Thyroid gland (tissue), 4 donors: ENCODE results near the gene NUP214. TPM values are rescaled to one million over a fixed set of nuclear protein-coding genes. Genes with fewer than 3 reads are reported as not detected.

Experiments used
- DNase-seq, 2 donors: peaks; one replicate each; pipeline ENCODE4 v3.0.0-alpha.2; 2019
- H3K27ac ChIP-seq, 3 donors: fragments of 200-600 bp; sonication (generic); 1 replicate in 2 of 3; 2 replicates in 1 of 3; pipeline ENCODE4 v1.5.1; 2016 to 2019; ENCODE audit warnings: mild to moderate bottlenecking in 1 of 3, moderate library complexity in 1 of 3
- H3K27me3 ChIP-seq: fragments of 200-600 bp; sonication (generic); one replicate; pipeline ENCODE4 v1.5.1; 2019
- H3K36me3 ChIP-seq, 2 donors: fragments of 200-600 bp; sonication (generic); one replicate each; pipeline ENCODE4 v1.5.1; 2016 to 2019
- H3K4me1 ChIP-seq, 2 donors: fragments of 200-600 bp; sonication (generic); one replicate each; pipeline ENCODE4 v1.5.1; 2017 to 2019
- H3K4me3 ChIP-seq, 3 donors: fragments of 200-600 bp; sonication (generic); replicated peaks in 1 of 3; 1 replicate in 2 of 3; 2 replicates in 1 of 3; pipeline ENCODE4 v1.5.1; 2016; ENCODE audit warnings: mild to moderate bottlenecking in 1 of 3
- H3K9me3 ChIP-seq: fragments of 200-600 bp; sonication (generic); one replicate; pipeline ENCODE4 v1.5.1; 2017
- POLR2A ChIP-seq, 2 donors: fragments of 450-650 bp; IDR thresholded peaks; one replicate each; pipeline ENCODE4 v1.6.1; 2017; ENCODE audit warnings: antibody characterized with exemption in 2 of 2, mild to moderate bottlenecking in 2 of 2, moderate library complexity in 1 of 2
- WGBS, 2 donors: methylation state at CpG; one replicate each; pipeline ENCODE4 v1.1.5; 2017; 5-methylcytosine and 5-hydroxymethylcytosine counted together
- intact Hi-C: fragments of 100-400 bp; cut with DNase I; formaldehyde crosslinking; loops from one replicate; pipeline ENCODE4 v1.15.1; 2023
- total RNA-seq, 4 donors: library from RNA; depleted of rRNA; stranded (reverse); fragments of >200 nt; gene quantifications; one replicate each; pipeline ENCODE4 v1.2.3, GENCODE V29; 2016
- TF ChIP-seq, protein P1 (sequence below), 6 experiments: fragments of 200-600 bp in 3 of 6; fragments of 450-650 bp in 3 of 6; sonication (generic) in 3 of 6; IDR thresholded peaks; one replicate each; pipeline ENCODE4 v1.5.1; 2016 to 2019; ENCODE audit warnings: antibody characterized with exemption in 6 of 6, mild to moderate bottlenecking in 2 of 6, inconsistent platforms in 1 of 6, moderate library complexity in 1 of 6

NUP214 gene
- total RNA-seq, 4 donors from 2014 or later = 27.3 to 59.2 (median 46.6) TPM

DNA sequence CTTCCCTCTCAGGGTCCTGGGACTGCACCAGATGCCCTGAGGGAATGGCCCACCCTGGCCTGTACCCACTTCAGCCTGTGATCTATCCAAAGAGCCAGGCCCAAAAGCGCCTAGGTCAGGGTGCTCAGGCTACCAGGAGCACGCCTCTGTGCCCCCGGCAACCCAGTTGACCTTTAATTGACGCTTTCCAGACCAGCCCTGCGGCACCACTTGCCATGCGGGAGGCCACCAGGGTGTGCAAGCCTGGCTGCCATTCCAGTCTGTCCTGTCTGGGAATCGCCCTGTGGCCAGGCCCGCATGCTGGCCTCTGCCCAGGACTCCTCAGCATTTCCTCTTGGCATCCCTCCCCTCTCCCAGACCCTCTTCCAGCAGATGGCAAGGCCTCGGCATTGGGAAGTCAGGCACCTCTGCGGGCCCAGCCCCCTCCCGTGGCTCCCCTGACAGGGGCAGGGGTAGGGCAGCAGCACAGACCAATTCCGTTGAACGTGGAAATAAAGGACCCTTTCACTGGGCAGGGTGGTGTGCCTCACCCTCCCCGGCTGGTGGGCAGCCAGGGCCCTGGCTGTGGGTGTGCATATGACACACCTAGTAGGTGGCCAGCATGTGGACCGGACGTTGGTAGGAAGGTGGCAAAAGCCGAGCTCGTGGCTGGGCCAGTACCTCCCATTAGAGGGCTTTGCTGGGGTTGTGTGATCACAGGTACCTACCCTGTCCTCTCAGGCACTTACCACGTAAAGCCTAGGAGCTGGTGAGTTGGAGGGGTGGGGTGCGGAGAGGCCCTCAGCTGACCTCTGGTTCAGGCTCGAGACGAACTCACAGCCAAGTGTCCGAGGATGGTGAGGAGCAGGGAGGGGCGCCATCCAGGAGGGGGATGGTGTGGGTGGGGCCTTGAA lies 32.6 kb upstream of the NUP214 start:
- no peaks in the 10 kb centered on the region for H3K36me3 ChIP-seq
- 85 to 86% methylated on average over 12 to 24 of the region's 24 CpGs for WGBS, 2 donors
- TF ChIP-seq, protein P1, sequence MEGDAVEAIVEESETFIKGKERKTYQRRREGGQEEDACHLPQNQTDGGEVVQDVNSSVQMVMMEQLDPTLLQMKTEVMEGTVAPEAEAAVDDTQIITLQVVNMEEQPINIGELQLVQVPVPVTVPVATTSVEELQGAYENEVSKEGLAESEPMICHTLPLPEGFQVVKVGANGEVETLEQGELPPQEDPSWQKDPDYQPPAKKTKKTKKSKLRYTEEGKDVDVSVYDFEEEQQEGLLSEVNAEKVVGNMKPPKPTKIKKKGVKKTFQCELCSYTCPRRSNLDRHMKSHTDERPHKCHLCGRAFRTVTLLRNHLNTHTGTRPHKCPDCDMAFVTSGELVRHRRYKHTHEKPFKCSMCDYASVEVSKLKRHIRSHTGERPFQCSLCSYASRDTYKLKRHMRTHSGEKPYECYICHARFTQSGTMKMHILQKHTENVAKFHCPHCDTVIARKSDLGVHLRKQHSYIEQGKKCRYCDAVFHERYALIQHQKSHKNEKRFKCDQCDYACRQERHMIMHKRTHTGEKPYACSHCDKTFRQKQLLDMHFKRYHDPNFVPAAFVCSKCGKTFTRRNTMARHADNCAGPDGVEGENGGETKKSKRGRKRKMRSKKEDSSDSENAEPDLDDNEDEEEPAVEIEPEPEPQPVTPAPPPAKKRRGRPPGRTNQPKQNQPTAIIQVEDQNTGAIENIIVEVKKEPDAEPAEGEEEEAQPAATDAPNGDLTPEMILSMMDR (IDR thresholded peaks at IDR 0.05) = no peak
- TF ChIP-seq POLR2A (IDR thresholded peaks at IDR 0.05) = no peak
- H3K4me3 ChIP-seq = no peak overlapping the region
- no peaks in the 10 kb centered on the region for H3K9me3 ChIP-seq
- H3K27me3 ChIP-seq = no peaks in the 10 kb centered on the region
- no peak overlapping the region for H3K27ac ChIP-seq
- peaks cover 10 to 12% of the 10 kb centered on the region in 2 donors for H3K4me1 ChIP-seq
- DNase-seq = no peak
- intact Hi-C loops = no loop called here

DNA sequence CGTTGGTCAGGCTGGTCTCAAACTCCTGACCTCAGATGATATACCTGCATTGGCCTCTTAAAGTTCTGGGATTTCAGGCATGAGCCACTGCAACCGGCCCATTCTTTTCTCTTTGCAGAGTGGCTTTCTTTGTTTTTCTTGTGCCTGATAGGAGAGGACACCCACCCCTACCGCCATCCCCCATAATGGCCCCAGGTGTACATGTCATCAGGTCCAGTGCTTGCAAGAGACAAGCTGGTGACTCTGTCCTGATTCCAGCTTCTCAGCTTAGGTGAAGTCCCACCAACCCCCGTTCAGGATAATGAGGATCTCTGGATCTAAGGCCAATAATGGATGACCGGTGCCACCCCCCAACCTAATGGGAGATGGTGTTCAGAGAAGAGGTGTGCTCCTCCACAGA lies 31.4 kb upstream of the NUP214 start:
- no peak overlapping the region for H3K27ac ChIP-seq

DNA sequence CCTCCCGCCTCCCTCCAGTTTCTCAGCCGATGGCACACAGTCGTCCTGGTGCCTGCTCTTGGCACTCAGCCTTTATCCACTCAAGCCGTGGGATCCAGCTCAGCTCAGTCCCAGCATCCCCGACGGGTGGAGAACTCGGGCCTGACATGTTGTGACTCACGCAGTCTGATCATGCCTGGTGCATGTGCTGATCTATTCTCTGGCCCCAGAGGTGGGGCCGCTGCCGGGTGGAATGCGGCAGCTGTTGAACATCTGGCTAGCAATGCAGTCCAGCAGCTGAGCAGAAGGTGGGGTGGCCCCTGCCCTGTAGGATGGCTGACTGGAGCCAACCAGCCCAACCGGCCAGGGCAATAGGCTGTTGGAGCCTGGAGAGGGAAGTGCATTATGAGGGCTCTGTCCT lies 30.8 kb upstream of the NUP214 start:
- TF ChIP-seq, protein P1 (IDR thresholded peaks at IDR 0.05) = no peak
- no peak for TF ChIP-seq POLR2A (IDR thresholded peaks at IDR 0.05)

More for the DNA sequence above, 31.4 kb upstream of the NUP214 start:
- TF ChIP-seq, protein P1 (IDR thresholded peaks at IDR 0.05) = no peak
- TF ChIP-seq POLR2A (IDR thresholded peaks at IDR 0.05) = no peak
- Histone ChIP-seq H3K4me1 (peaks cover 22 to 24% of the 10 kb centered on the region in 2 donors), H3K27me3 (no peaks in the 10 kb centered on the region), H3K9me3 (no peaks in the 10 kb centered on the region), H3K36me3 (no peaks in the 10 kb centered on the region), H3K4me3 (no peak overlapping the region)
- intact Hi-C loops = no loop called here
- WGBS, 2 donors = 89 to 91% methylated on average over 5 of the region's 5 CpGs
- no peak for DNase-seq

DNA sequence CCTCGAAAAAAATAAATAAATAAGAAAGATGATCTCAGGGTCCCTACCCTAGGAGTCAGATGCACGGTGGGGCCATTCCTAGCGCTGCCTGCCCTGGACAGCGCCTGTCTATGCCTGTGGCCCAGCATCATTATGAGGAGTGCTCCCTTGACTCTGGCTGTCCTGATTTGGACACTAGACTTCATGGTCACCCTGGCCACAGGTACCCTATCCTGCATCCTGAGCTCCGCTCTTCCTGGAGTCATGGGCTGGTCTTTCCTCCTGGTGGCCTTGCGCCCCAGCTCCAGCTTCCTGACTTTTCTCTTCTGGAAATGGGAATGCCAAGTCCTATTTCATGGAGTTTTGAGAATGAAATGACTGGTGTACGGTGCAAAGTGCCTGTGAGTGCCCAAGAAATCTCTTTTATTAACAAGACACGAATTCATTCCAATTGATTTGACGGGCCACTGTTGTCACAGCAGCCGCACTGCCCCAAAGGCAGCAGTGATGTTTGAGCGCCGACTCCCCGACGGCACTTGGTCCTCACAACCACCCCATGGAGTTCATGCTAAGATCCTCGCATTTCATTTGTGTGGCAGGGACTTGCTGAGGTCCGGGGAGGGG lies 29.6 kb upstream of the NUP214 start:
- DNase-seq = no peak
- Histone ChIP-seq H3K4me1 (peaks cover 37 to 40% of the 10 kb centered on the region in 2 donors), H3K27me3 (no peaks in the 10 kb centered on the region), H3K27ac (peak overlapping the region in 2 of 3 donors; percentile 94 to 95), H3K4me3 (peak overlapping the region in 1 of 3 donors; percentile 84), H3K9me3 (no peaks in the 10 kb centered on the region), H3K36me3 (no peaks in the 10 kb centered on the region)
- intact Hi-C loops = no loop called here
- WGBS, 2 donors = 44 to 50% methylated on average over 12 to 14 of the region's 16 CpGs
- no peak for TF ChIP-seq POLR2A (IDR thresholded peaks at IDR 0.05)
- TF ChIP-seq, protein P1 (IDR thresholded peaks at IDR 0.05) = peak in 2 of 6 experiments; percentile 2 to 16

More for the DNA sequence above, 30.8 kb upstream of the NUP214 start:
- Histone ChIP-seq H3K27ac (no peak overlapping the region), H3K4me3 (no peak overlapping the region), H3K9me3 (no peaks in the 10 kb centered on the region), H3K4me1 (peaks cover 28 to 30% of the 10 kb centered on the region in 2 donors), H3K36me3 (no peaks in the 10 kb centered on the region), H3K27me3 (no peaks in the 10 kb centered on the region)
- DNase-seq = peak; percentile 57
- intact Hi-C loops = no loop called here
- 35 to 47% methylated on average over 11 to 12 of the region's 12 CpGs for WGBS, 2 donors
